Fibroblast of lung (primary cell): ENCODE results near the gene CFAP97D1. TPM values are rescaled to one million over a fixed set of nuclear protein-coding genes. Genes with fewer than 3 reads are reported as not detected.

ENCODE experiments used
- DNase-seq, 2 donors: peaks; one replicate each; pipeline versions ENCODE4 v3.0.0 to v3.0.0-alpha.2; 2010; ENCODE audit warnings: low read depth in 2 of 2
- H2AFZ ChIP-seq: 2 replicates; pipeline ENCODE4 v1.5.1; 2012; ENCODE audit warnings: low read length, control low read depth, inconsistent platforms
- H3K27ac ChIP-seq: 2 replicates; pipeline ENCODE4 v1.5.1; 2011; ENCODE audit warnings: low read length, control low read depth; ENCODE audit not compliant: insufficient read depth
- H3K27me3 ChIP-seq: 2 replicates; pipeline ENCODE4 v1.5.1; 2011; ENCODE audit warnings: mild to moderate bottlenecking, low read length; ENCODE audit not compliant: control insufficient read depth, insufficient read depth
- H3K36me3 ChIP-seq: 2 replicates; pipeline ENCODE4 v1.5.1; 2011; ENCODE audit warnings: low read length; ENCODE audit not compliant: control insufficient read depth, insufficient read depth
- H3K4me1 ChIP-seq: 2 replicates; pipeline ENCODE4 v1.5.1; 2011; ENCODE audit warnings: low read length; ENCODE audit not compliant: control insufficient read depth, insufficient read depth; ENCODE audit errors: extremely low read depth
- H3K4me2 ChIP-seq: 2 replicates; pipeline ENCODE4 v1.5.1; 2011; ENCODE audit warnings: low read length, control low read depth; ENCODE audit not compliant: insufficient read depth; ENCODE audit errors: extremely low read depth
- H3K4me3 ChIP-seq, 4 experiments: fragments of 200-600 bp in 1 of 4; sonication (generic) in 1 of 4; replicated peaks in 1 of 4; 2 replicates each; pipeline ENCODE4 v1.5.1; 2011 to 2016; ENCODE audit warnings: low read length in 4 of 4, low read depth in 3 of 4, mild to moderate bottlenecking in 3 of 4, control low read depth in 2 of 4, inconsistent platforms in 1 of 4, mixed read lengths in 1 of 4; ENCODE audit not compliant: insufficient read depth in 1 of 4; ENCODE audit errors: control extremely low read depth in 1 of 4
- H3K79me2 ChIP-seq: 2 replicates; pipeline ENCODE4 v1.5.1; 2012; ENCODE audit warnings: mild to moderate bottlenecking, low read length, inconsistent platforms; ENCODE audit not compliant: control insufficient read depth, insufficient read depth
- H3K9ac ChIP-seq: 2 replicates; pipeline ENCODE4 v1.5.1; 2011; ENCODE audit warnings: mild to moderate bottlenecking, low read length, control low read depth; ENCODE audit not compliant: insufficient read depth
- H3K9me3 ChIP-seq: 2 replicates; pipeline ENCODE4 v1.5.1; 2012; ENCODE audit warnings: low read depth, low read length; ENCODE audit not compliant: control insufficient read depth, insufficient read depth
- H4K20me1 ChIP-seq: 2 replicates; pipeline ENCODE4 v1.5.1; 2011; ENCODE audit warnings: low read length; ENCODE audit not compliant: control insufficient read depth, insufficient read depth; ENCODE audit errors: extremely low read depth
- CTCF ChIP-seq, 2 donors: IDR thresholded peaks in 1 of 2; conservative IDR thresholded peaks in 1 of 2; 1 replicate in 1 of 2; 2 replicates in 1 of 2; pipeline ENCODE4 v1.5.1; 2011 to 2012; ENCODE audit warnings: low read length in 2 of 2, control low read depth in 1 of 2, inconsistent platforms in 1 of 2, low read depth in 1 of 2, mild to moderate bottlenecking in 1 of 2
- EZH2 ChIP-seq: IDR thresholded peaks from 2 replicates; pipeline ENCODE4 v1.5.1; 2012; ENCODE audit warnings: low read length, control low read depth, mild to moderate bottlenecking; ENCODE audit errors: missing control alignments
- polyA plus RNA-seq, 2 donors: library from polyadenylated mRNA; depleted of rRNA in 1 of 2; stranded (reverse) in 1 of 2; unstranded in 1 of 2; fragments of >200 nt; gene quantifications; 2 replicates each; pipeline ENCODE4 v1.2.1, GENCODE V29; 2011 to 2012; ENCODE audit warnings: missing spikeins in 1 of 2
- total RNA-seq: library from RNA; depleted of rRNA; stranded (reverse); fragments of >200 nt; gene quantifications from 2 replicates; pipeline ENCODE4 v1.2.1, GENCODE V29; 2014

Gene CFAP97D1
- total and polyA plus RNA-seq, 2 donors (not counting 1 experiment from before 2014, with no cell fraction given) = under 0.01 to 0.02 TPM

- H2AFZ ChIP-seq = no peak overlapping the region
- H3K9me3 ChIP-seq = no peaks in the 10 kb centered on the region
- no peaks in the 10 kb centered on the region for H4K20me1 ChIP-seq
- H3K27ac ChIP-seq = no peak overlapping the region
- no peaks in the 10 kb centered on the region for H3K27me3 ChIP-seq
- no peaks in the 10 kb centered on the region for H3K4me1 ChIP-seq
- H3K36me3 ChIP-seq = peaks cover 4% of the 10 kb centered on the region
- H3K79me2 ChIP-seq = no peaks in the 10 kb centered on the region
- no peak for DNase-seq
- no peak for TF ChIP-seq CTCF (conservative IDR thresholded peaks at IDR 0.05 in 1 of 2, IDR thresholded peaks at IDR 0.05 in 1 of 2; ENCODE audit: low read depth in 1 of 2, low read length in 2 of 2)
- TF ChIP-seq EZH2 = no peak
- no peak overlapping the region for H3K4me3 ChIP-seq
- no peak overlapping the region for H3K4me2 ChIP-seq
- H3K9ac ChIP-seq = no peak overlapping the region
Observed at GRCh38 chr17:43809121-43809520, 28.9 kb downstream of the CFAP97D1 start.

GRCh38 chr17:43810226-43810715 is 30.0 kb downstream of the CFAP97D1 start:
- Histone ChIP-seq H3K79me2 (no peaks in the 10 kb centered on the region), H3K27ac (no peak overlapping the region), H3K4me2 (no peak overlapping the region), H3K4me3 (no peak overlapping the region), H3K4me1 (peaks cover 2% of the 10 kb centered on the region), H3K27me3 (no peaks in the 10 kb centered on the region), H3K9ac (no peak overlapping the region), H3K36me3 (peaks cover 4% of the 10 kb centered on the region), H2AFZ (no peak overlapping the region), H4K20me1 (no peaks in the 10 kb centered on the region), H3K9me3 (no peaks in the 10 kb centered on the region)
- DNase-seq = no peak
- TF ChIP-seq EZH2 (no peak), CTCF (conservative IDR thresholded peaks at IDR 0.05 in 1 of 2, IDR thresholded peaks at IDR 0.05 in 1 of 2; ENCODE audit: low read depth in 1 of 2, low read length in 2 of 2) (no peak)

GRCh38 chr17:43810823-43811222 is 30.6 kb downstream of the CFAP97D1 start:
- H3K4me3 ChIP-seq = no peak overlapping the region
- H4K20me1 ChIP-seq = no peaks in the 10 kb centered on the region
- peaks cover 4% of the 10 kb centered on the region for H3K36me3 ChIP-seq
- H2AFZ ChIP-seq = no peak overlapping the region
- H3K79me2 ChIP-seq = no peaks in the 10 kb centered on the region
- TF ChIP-seq EZH2 (no peak), CTCF (conservative IDR thresholded peaks at IDR 0.05 in 1 of 2, IDR thresholded peaks at IDR 0.05 in 1 of 2; ENCODE audit: low read depth in 1 of 2, low read length in 2 of 2) (no peak)
- H3K9me3 ChIP-seq = no peaks in the 10 kb centered on the region
- H3K9ac ChIP-seq = no peak overlapping the region
- H3K27ac ChIP-seq = no peak overlapping the region
- no peaks in the 10 kb centered on the region for H3K27me3 ChIP-seq
- no peak for DNase-seq
- peaks cover 2% of the 10 kb centered on the region for H3K4me1 ChIP-seq
- H3K4me2 ChIP-seq = no peak overlapping the region
